T-cell (primary cell): ENCODE data around the gene AKIRIN2. TPM values are rescaled to one million over a fixed set of nuclear protein-coding genes. Genes with fewer than 3 reads are reported as not detected.

Source experiments
- ATAC-seq, 4 experiments: fragments of 200-7000 bp in 3 of 4; fragments of 150-1000 bp in 1 of 4; cut with Tn5 transposase; replicated peaks in 1 of 4; 1 replicate in 3 of 4; 2 replicates in 1 of 4; pipeline ENCODE4 v1.10.0; 2021; ENCODE audit warnings: moderate library complexity in 3 of 4, mild to moderate bottlenecking in 2 of 4, moderate number of reproducible peaks in 1 of 4
- CTCF ChIA-PET, 2 donors: fragments of 300-600 bp; sonication (Branson Sonifier 250); formaldehyde crosslinking; loops; one replicate each; lab custom pipeline; 2022; ENCODE audit warnings: antibody characterized with exemption in 2 of 2; lab: Charles Lee
- POLR2A ChIA-PET, 2 donors: fragments of 300-600 bp; sonication (Branson Sonifier 250); formaldehyde crosslinking; loops; one replicate each; lab custom pipeline; 2022; ENCODE audit warnings: antibody characterized with exemption in 2 of 2; lab: Charles Lee
- DNase-seq, 35 experiments: peaks; one replicate each; pipeline versions ENCODE4 v3.0.0 to v3.0.0-alpha.2; 2013 to 2023
- H3K27ac ChIP-seq: one replicate; pipeline ENCODE4 v1.5.1; 2013; ENCODE audit warnings: low read length
- H3K27me3 ChIP-seq, 2 experiments: replicated peaks in 1 of 2; 1 replicate in 1 of 2; 2 replicates in 1 of 2; pipeline versions ENCODE4 v1.6.1 to v1.7.0; 2013; ENCODE audit warnings: low read length in 1 of 2, mixed read lengths in 1 of 2; ENCODE audit not compliant: control insufficient read depth in 2 of 2, insufficient read depth in 2 of 2; ENCODE audit errors: extremely low read depth in 1 of 2
- H3K36me3 ChIP-seq, 2 donors: 1 replicate in 1 of 2; 2 replicates in 1 of 2; pipeline versions ENCODE4 v1.6.1 to v1.7.0; 2013; ENCODE audit warnings: low read length in 1 of 2; ENCODE audit not compliant: control insufficient read depth in 2 of 2, insufficient read depth in 1 of 2; ENCODE audit errors: extremely low read depth in 1 of 2
- H3K4me1 ChIP-seq, 2 experiments: 1 replicate in 1 of 2; 2 replicates in 1 of 2; pipeline versions ENCODE4 v1.6.1 to v1.7.0; 2013; ENCODE audit warnings: low read length in 2 of 2, mixed read lengths in 1 of 2; ENCODE audit not compliant: insufficient read depth in 2 of 2, control insufficient read depth in 1 of 2; ENCODE audit errors: extremely low read depth in 1 of 2
- H3K4me3 ChIP-seq, 2 donors: 1 replicate in 1 of 2; 2 replicates in 1 of 2; pipeline versions ENCODE4 v1.5.1 to v1.7.0; 2013; ENCODE audit warnings: mild to moderate bottlenecking in 2 of 2, low read length in 1 of 2, moderate library complexity in 1 of 2; ENCODE audit not compliant: control insufficient read depth in 1 of 2; ENCODE audit errors: extremely low read depth in 1 of 2
- H3K9me3 ChIP-seq: 2 replicates; pipeline ENCODE4 v1.7.0; 2013
- H3K27ac Mint-ChIP-seq, 2 donors: one replicate each; pipeline ENCODE4 v1.8.0; 2020 to 2021; ENCODE audit warnings: mild to moderate bottlenecking in 2 of 2, mixed read lengths in 2 of 2
- H3K27me3 Mint-ChIP-seq, 2 donors: one replicate each; pipeline ENCODE4 v1.8.0; 2021 to 2022; ENCODE audit warnings: mixed read lengths in 2 of 2
- H3K36me3 Mint-ChIP-seq: one replicate; pipeline ENCODE4 v1.8.0; 2021; ENCODE audit warnings: mixed read lengths
- H3K4me1 Mint-ChIP-seq, 3 donors: one replicate each; pipeline ENCODE4 v1.8.0; 2020 to 2022; ENCODE audit warnings: mixed read lengths in 3 of 3, mild to moderate bottlenecking in 1 of 3
- H3K4me3 Mint-ChIP-seq, 3 donors: one replicate each; pipeline ENCODE4 v1.8.0; 2020 to 2022; ENCODE audit warnings: mild to moderate bottlenecking in 3 of 3, mixed read lengths in 3 of 3, moderate library complexity in 3 of 3
- H3K9me3 Mint-ChIP-seq, 3 donors: one replicate each; pipeline ENCODE4 v1.8.0; 2020 to 2022; ENCODE audit warnings: mixed read lengths in 3 of 3
- WGBS: methylation state at CpG from one replicate; pipeline ENCODE4 v1.1.5; 2013; ENCODE audit warnings: missing lambda C conversion rate; ENCODE audit not compliant: insufficient coverage; 5-methylcytosine and 5-hydroxymethylcytosine counted together
- total RNA-seq, 35 experiments: library from RNA in 6 of 35; stranded (reverse) in 6 of 35; fragments of 120-200 nt in 1 of 35; gene quantifications; one replicate each; pipeline versions ENCODE4 v1.2.1 to v1.2.4 and lab custom pipeline; 2013 to 2026

AKIRIN2 gene
- total RNA-seq, 5 donors from 2014 or later (not counting 1 experiment from before 2014, with no cell fraction given): 52.5 to 81.9 (median 66.0) TPM

- Mint-ChIP-seq H3K9me3 (no peaks in the 10 kb centered on the region), H3K4me3 (no peak overlapping the region), H3K36me3 (peaks cover 43% of the 10 kb centered on the region), H3K27ac (peak overlapping the region; percentile 77 to 80), H3K4me1 (peaks cover 16 to 24% (median 17%) of the 10 kb centered on the region in 3 donors), H3K27me3 (no peaks in the 10 kb centered on the region)
- Histone ChIP-seq H3K36me3 (peaks cover 0 to 29% of the 10 kb centered on the region in 2 donors), H3K9me3 (no peaks in the 10 kb centered on the region), H3K27ac (peak overlapping the region; percentile 28), H3K27me3 (no peaks in the 10 kb centered on the region), H3K4me1 (peaks cover 2 to 4% of the 10 kb centered on the region in 2 experiments), H3K4me3 (no peak overlapping the region)
- DNase-seq (no peak), ATAC-seq (peak in 2 of 4 experiments; percentile 50 to 56)
- ChIA-PET POLR2A (interaction anchor here in 1 of 2 donors (0.5 kb wide), 1 partner anchor 13 kb away, joined by 5 read pairs; no protein-coding TSS in a partner anchor), CTCF (interaction anchor here in 1 of 2 donors (0.8 kb wide), 1 partner anchor 78 kb away, joined by 3 read pairs; no protein-coding TSS in a partner anchor)
- 0% methylated on average over 1 of the region's 2 CpGs for WGBS
Observed at GRCh38 chr6:87670707-87671106, 31.3 kb downstream of the AKIRIN2 start.

GRCh38 chr6:87669051-87669450, 33.0 kb downstream of the AKIRIN2 start:
- CTCF ChIA-PET: no interaction called here
- no peak overlapping the region for H3K27ac ChIP-seq
- peaks cover 0 to 21% of the 10 kb centered on the region in 2 donors for H3K36me3 ChIP-seq
- Mint-ChIP-seq H3K4me1 (peaks cover 16 to 24% (median 17%) of the 10 kb centered on the region in 3 donors), H3K27me3 (no peaks in the 10 kb centered on the region), H3K36me3 (peaks cover 34% of the 10 kb centered on the region), H3K27ac (peak overlapping the region in 1 of 2 donors; percentile 44), H3K4me3 (no peak overlapping the region), H3K9me3 (no peaks in the 10 kb centered on the region)
- DNase-seq (no peak), ATAC-seq (no peak)
- POLR2A ChIA-PET: interaction anchor here (0.7 to 1.5 kb wide), 3 partner anchors 11 to 30 kb away, joined by 3 read pairs; no protein-coding TSS in a partner anchor
- no peak overlapping the region for H3K4me3 ChIP-seq
- H3K27me3 ChIP-seq: no peaks in the 10 kb centered on the region
- 100% methylated on average over 1 of the region's 3 CpGs for WGBS
- no peaks in the 10 kb centered on the region for H3K9me3 ChIP-seq
- peaks cover 2 to 4% of the 10 kb centered on the region in 2 experiments for H3K4me1 ChIP-seq

GRCh38 chr6:87668013-87668412, 34.0 kb downstream of the AKIRIN2 start:
- no peak for DNase-seq
- Histone ChIP-seq H3K27me3 (no peaks in the 10 kb centered on the region), H3K9me3 (no peaks in the 10 kb centered on the region), H3K27ac (no peak overlapping the region), H3K4me1 (peaks cover 2 to 4% of the 10 kb centered on the region in 2 experiments), H3K4me3 (no peak overlapping the region), H3K36me3 (peaks cover 0 to 24% of the 10 kb centered on the region in 2 donors)
- Mint-ChIP-seq H3K4me1 (peaks cover 16 to 24% (median 17%) of the 10 kb centered on the region in 3 donors), H3K27me3 (no peaks in the 10 kb centered on the region), H3K4me3 (no peak overlapping the region), H3K36me3 (peaks cover 38% of the 10 kb centered on the region), H3K27ac (no peak overlapping the region), H3K9me3 (no peaks in the 10 kb centered on the region)
- no CpG with 5 or more reads among the region's 2 CpGs for WGBS
- ChIA-PET CTCF (interaction anchor here in 1 of 2 donors (0.7 kb wide), 1 partner anchor 52 kb away, joined by 3 read pairs; no protein-coding TSS in a partner anchor), POLR2A (interaction anchor here in 1 of 2 donors (0.9 kb wide), 1 partner anchor 11 kb away, joined by 3 read pairs; no protein-coding TSS in a partner anchor)
- no peak for ATAC-seq

GRCh38 chr6:87667032-87667431, 35.0 kb downstream of the AKIRIN2 start:
- POLR2A ChIA-PET: interaction anchor here in 1 of 2 donors (0.6 kb wide), 1 partner anchor 78 kb away, joined by 5 read pairs; no protein-coding TSS in a partner anchor
- no peak for DNase-seq
- Histone ChIP-seq H3K27ac (no peak overlapping the region), H3K9me3 (no peaks in the 10 kb centered on the region), H3K27me3 (no peaks in the 10 kb centered on the region), H3K36me3 (peaks cover 0 to 19% of the 10 kb centered on the region in 2 donors), H3K4me1 (peaks cover 2 to 4% of the 10 kb centered on the region in 2 experiments), H3K4me3 (no peak overlapping the region)
- no peak for ATAC-seq
- Mint-ChIP-seq H3K27ac (no peak overlapping the region), H3K4me3 (no peak overlapping the region), H3K4me1 (peaks cover 16 to 24% (median 17%) of the 10 kb centered on the region in 3 donors), H3K27me3 (no peaks in the 10 kb centered on the region), H3K9me3 (no peaks in the 10 kb centered on the region), H3K36me3 (peaks cover 34% of the 10 kb centered on the region)
- CTCF ChIA-PET: no interaction called here

- POLR2A ChIA-PET: no interaction called here
- Histone ChIP-seq H3K9me3 (no peaks in the 10 kb centered on the region), H3K36me3 (peaks cover 4 to 17% of the 10 kb centered on the region in 2 donors), H3K27ac (no peak overlapping the region), H3K4me3 (no peak overlapping the region), H3K4me1 (no peaks in the 10 kb centered on the region), H3K27me3 (no peaks in the 10 kb centered on the region)
- peaks cover 2 to 14% (median 5%) of the 10 kb centered on the region in 3 donors for H3K4me1 Mint-ChIP-seq
- CTCF ChIA-PET: interaction anchor here in 1 of 2 donors (0.5 kb wide), 1 partner anchor 48 kb away, joined by 3 read pairs; no protein-coding TSS in a partner anchor
- H3K27ac Mint-ChIP-seq: no peak overlapping the region
- no peak for ATAC-seq
- H3K27me3 Mint-ChIP-seq: no peaks in the 10 kb centered on the region
- peaks cover 34% of the 10 kb centered on the region for H3K36me3 Mint-ChIP-seq
- DNase-seq: no peak
- H3K9me3 Mint-ChIP-seq: no peaks in the 10 kb centered on the region
- no peak overlapping the region for H3K4me3 Mint-ChIP-seq
Observed at GRCh38 chr6:87664921-87665485, 37.0 kb downstream of the AKIRIN2 start.

GRCh38 chr6:87663434-87663833, 38.6 kb downstream of the AKIRIN2 start:
- Histone ChIP-seq H3K4me1 (no peaks in the 10 kb centered on the region), H3K27me3 (no peaks in the 10 kb centered on the region), H3K36me3 (peaks cover 4 to 13% of the 10 kb centered on the region in 2 donors), H3K9me3 (no peaks in the 10 kb centered on the region), H3K27ac (no peak overlapping the region), H3K4me3 (no peak overlapping the region)
- DNase-seq: no peak
- H3K36me3 Mint-ChIP-seq: peaks cover 34% of the 10 kb centered on the region
- no peak for ATAC-seq
- H3K9me3 Mint-ChIP-seq: no peaks in the 10 kb centered on the region
- H3K27ac Mint-ChIP-seq: peak overlapping the region in 1 of 2 donors; percentile 65
- H3K27me3 Mint-ChIP-seq: no peaks in the 10 kb centered on the region
- ChIA-PET CTCF (interaction anchor here (0.6 to 1.0 kb wide), 2 partner anchors 27 to 500 kb away, joined by 3 to 4 read pairs; no protein-coding TSS in a partner anchor), POLR2A (interaction anchor here in 1 of 2 donors (0.6 kb wide), 1 partner anchor 16 kb away, joined by 5 read pairs; no protein-coding TSS in a partner anchor)
- peaks cover 0 to 6% (median 0%) of the 10 kb centered on the region in 3 donors for H3K4me1 Mint-ChIP-seq
- no CpG with 5 or more reads among the region's 2 CpGs for WGBS
- H3K4me3 Mint-ChIP-seq: no peak overlapping the region
